ENCODE data around the gene TMEM255B.
"Not testable (repeated sequence)": the region's sequence is repeated elsewhere in the genome, so short reads cannot be mapped to it uniquely, and the experiment has no call there.

The TMEM255B gene

GRCh38 chr13:113776231-113777125 lies 17.5 kb downstream of the TMEM255B start:
- H3K4me3 ChIP-seq (ENCODE audit: low read length) = no peak overlapping the region
- TF ChIP-seq ZNF274 (IDR thresholded peaks at IDR 0.05; ENCODE audit: low read depth, low read length) = no peak

GRCh38 chr13:113777311-113778260 lies 18.6 kb downstream of the TMEM255B start:
- TF ChIP-seq ZNF274 (IDR thresholded peaks at IDR 0.05; ENCODE audit: low read depth, low read length) = no peak
- H3K4me3 ChIP-seq (ENCODE audit: low read length) = no peak overlapping the region

GRCh38 chr13:113781571-113781970 lies 22.5 kb downstream of the TMEM255B start:
- TF ChIP-seq ZNF274 (IDR thresholded peaks at IDR 0.05; ENCODE audit: low read depth, low read length) = no peak
- no peak overlapping the region for H3K4me3 ChIP-seq (ENCODE audit: low read length)

GRCh38 chr13:113782472-113782871 lies 23.4 kb downstream of the TMEM255B start:
- no peak for TF ChIP-seq ZNF274 (IDR thresholded peaks at IDR 0.05; ENCODE audit: low read depth, low read length)
- H3K4me3 ChIP-seq (ENCODE audit: low read length) = no peak overlapping the region

GRCh38 chr13:113783200-113783881 lies 24.3 kb downstream of the TMEM255B start:
- no peak for TF ChIP-seq ZNF274 (IDR thresholded peaks at IDR 0.05; ENCODE audit: low read depth, low read length)
- H3K4me3 ChIP-seq (ENCODE audit: low read length) = no peak overlapping the region

- TF ChIP-seq ZNF274 (IDR thresholded peaks at IDR 0.05; ENCODE audit: low read depth, low read length) = no peak
- H3K4me3 ChIP-seq (ENCODE audit: low read length) = no peak overlapping the region
Measured at GRCh38 chr13:113783966-113784644, 25.1 kb downstream of the TMEM255B start.

- no peak for TF ChIP-seq ZNF274 (IDR thresholded peaks at IDR 0.05; ENCODE audit: low read depth, low read length)
- H3K4me3 ChIP-seq (ENCODE audit: low read length) = no peak overlapping the region
Measured at GRCh38 chr13:113784645-113785024, 25.6 kb downstream of the TMEM255B start.

GRCh38 chr13:113785051-113786010 lies 26.3 kb downstream of the TMEM255B start:
- no peak overlapping the region for H3K4me3 ChIP-seq (ENCODE audit: low read length)
- TF ChIP-seq ZNF274 (IDR thresholded peaks at IDR 0.05; ENCODE audit: low read depth, low read length) = no peak

GRCh38 chr13:113786262-113786841 lies 27.3 kb downstream of the TMEM255B start:
- TF ChIP-seq ZNF274 (IDR thresholded peaks at IDR 0.05; ENCODE audit: low read depth, low read length) = no peak
- H3K4me3 ChIP-seq (ENCODE audit: low read length) = no peak overlapping the region

- H3K4me3 ChIP-seq (ENCODE audit: low read length) = no peak overlapping the region
- no peak for TF ChIP-seq ZNF274 (IDR thresholded peaks at IDR 0.05; ENCODE audit: low read depth, low read length)
Measured at GRCh38 chr13:113787694-113788093, 28.7 kb downstream of the TMEM255B start.

GRCh38 chr13:113788413-113789135 lies 29.5 kb downstream of the TMEM255B start:
- H3K4me3 ChIP-seq (ENCODE audit: low read length) = no peak overlapping the region
- TF ChIP-seq ZNF274 (IDR thresholded peaks at IDR 0.05; ENCODE audit: low read depth, low read length) = no peak

- H3K4me3 ChIP-seq (ENCODE audit: low read length) = no peak overlapping the region
- no peak for TF ChIP-seq ZNF274 (IDR thresholded peaks at IDR 0.05; ENCODE audit: low read depth, low read length)
Measured at GRCh38 chr13:113789167-113789566, 30.1 kb downstream of the TMEM255B start.

GRCh38 chr13:113789931-113790330 lies 30.9 kb downstream of the TMEM255B start:
- not testable (repeated sequence) for H3K4me3 ChIP-seq (ENCODE audit: low read length)

All from GM08714 (cell line).